Peyer's patch (tissue), 4 donors: ENCODE data around the gene VPS26A.

Experiments
- POLR2A ChIP-seq, 2 donors: fragments of 450-650 bp; IDR thresholded peaks; one replicate each; pipeline ENCODE4 v1.5.1; 2017; ENCODE audit warnings: antibody characterized with exemption in 2 of 2, mild to moderate bottlenecking in 2 of 2, moderate library complexity in 2 of 2
- TF ChIP-seq, protein P1 (sequence below), 6 experiments: fragments of 450-650 bp in 4 of 6; fragments of 200-600 bp in 2 of 6; sonication (generic) in 1 of 6; IDR thresholded peaks; one replicate each; pipeline ENCODE4 v1.5.1; 2017 to 2019; ENCODE audit warnings: antibody characterized with exemption in 6 of 6, mild to moderate bottlenecking in 3 of 6, moderate library complexity in 1 of 6

DNA sequence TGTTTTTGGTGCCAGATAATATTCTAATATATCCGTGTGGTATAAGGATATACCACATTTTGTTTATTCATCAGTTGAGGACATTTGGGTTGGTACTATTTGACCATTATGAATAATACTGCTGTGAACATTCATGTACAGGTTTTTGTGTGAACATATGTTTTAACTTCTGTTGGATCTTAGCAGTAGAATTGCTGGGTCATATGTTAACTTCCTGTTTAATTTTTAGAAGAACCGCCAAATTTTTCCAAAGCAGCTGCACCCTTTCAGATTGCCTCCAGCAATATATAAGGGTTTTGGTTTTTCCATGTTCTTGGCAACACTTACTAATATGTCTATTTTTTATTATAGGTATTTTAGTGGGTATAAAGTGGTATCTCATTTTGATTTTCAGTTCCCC lies 22.8 kb downstream of the VPS26A start:
- TF ChIP-seq, protein P1, sequence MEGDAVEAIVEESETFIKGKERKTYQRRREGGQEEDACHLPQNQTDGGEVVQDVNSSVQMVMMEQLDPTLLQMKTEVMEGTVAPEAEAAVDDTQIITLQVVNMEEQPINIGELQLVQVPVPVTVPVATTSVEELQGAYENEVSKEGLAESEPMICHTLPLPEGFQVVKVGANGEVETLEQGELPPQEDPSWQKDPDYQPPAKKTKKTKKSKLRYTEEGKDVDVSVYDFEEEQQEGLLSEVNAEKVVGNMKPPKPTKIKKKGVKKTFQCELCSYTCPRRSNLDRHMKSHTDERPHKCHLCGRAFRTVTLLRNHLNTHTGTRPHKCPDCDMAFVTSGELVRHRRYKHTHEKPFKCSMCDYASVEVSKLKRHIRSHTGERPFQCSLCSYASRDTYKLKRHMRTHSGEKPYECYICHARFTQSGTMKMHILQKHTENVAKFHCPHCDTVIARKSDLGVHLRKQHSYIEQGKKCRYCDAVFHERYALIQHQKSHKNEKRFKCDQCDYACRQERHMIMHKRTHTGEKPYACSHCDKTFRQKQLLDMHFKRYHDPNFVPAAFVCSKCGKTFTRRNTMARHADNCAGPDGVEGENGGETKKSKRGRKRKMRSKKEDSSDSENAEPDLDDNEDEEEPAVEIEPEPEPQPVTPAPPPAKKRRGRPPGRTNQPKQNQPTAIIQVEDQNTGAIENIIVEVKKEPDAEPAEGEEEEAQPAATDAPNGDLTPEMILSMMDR (IDR thresholded peaks at IDR 0.05): no peak
- TF ChIP-seq POLR2A (IDR thresholded peaks at IDR 0.05): no peak
